ENCODE measurements around the gene CELA2A.

- TF ChIP-seq FOXK1 (CRISPR knock-in tag; IDR thresholded peaks at IDR 0.05; ENCODE audit: borderline replicate concordance, low read depth) = no peak
- TF ChIP-seq CTCF (CRISPR knock-in tag; IDR thresholded peaks at IDR 0.05) = peak; percentile 80
- TF ChIP-seq BRCA1 (CRISPR knock-in tag; IDR thresholded peaks at IDR 0.05) = no peak
- no peak for TF ChIP-seq CHD2 (IDR thresholded peaks at IDR 0.05; ENCODE audit: low read depth, low read length)
- TF ChIP-seq REST (IDR thresholded peaks at IDR 0.05; ENCODE audit: borderline replicate concordance in 1 of 2, low read depth in 1 of 2, low read length in 2 of 2) = no peak
- TF ChIP-seq NR0B2 (CRISPR knock-in tag; IDR thresholded peaks at IDR 0.05) = no peak
- TF ChIP-seq EZH2 (conservative IDR thresholded peaks at IDR 0.05; ENCODE audit: low read depth, low read length) = no peak
- TF ChIP-seq SIN3A (IDR thresholded peaks at IDR 0.05; ENCODE audit: borderline replicate concordance, low read depth, low read length) = no peak
These were observed 44.9 kb downstream of the CELA2A start for GRCh38 chr1:15501208-15502032.

Measured in HepG2 (cell line).